Osteoblast (primary cell): ENCODE data around the gene KAT7. TPM values are rescaled to one million over a fixed set of nuclear protein-coding genes. Genes with fewer than 3 reads are reported as not detected.

Experiments
- DNase-seq: peaks from one replicate; pipeline ENCODE4 v3.0.0; 2011; ENCODE audit warnings: low spot score, mixed read lengths; ENCODE audit not compliant: insufficient read length; ENCODE audit errors: missing footprints
- H2AFZ ChIP-seq: 2 replicates; pipeline ENCODE4 v1.6.0; 2011; ENCODE audit warnings: mild to moderate bottlenecking, low read length
- H3K27ac ChIP-seq: 2 replicates; pipeline ENCODE4 v1.5.1; 2011; ENCODE audit warnings: mild to moderate bottlenecking, low read depth, low read length, moderate library complexity
- H3K27me3 ChIP-seq: 2 replicates; pipeline ENCODE4 v1.6.0; 2012; ENCODE audit warnings: mild to moderate bottlenecking, control low read depth, inconsistent platforms, low read length, moderate library complexity; ENCODE audit not compliant: insufficient read depth
- H3K36me3 ChIP-seq: 2 replicates; pipeline ENCODE4 v1.5.1; 2011; ENCODE audit warnings: mild to moderate bottlenecking, low read length, control low read depth, moderate library complexity; ENCODE audit not compliant: insufficient read depth
- H3K4me1 ChIP-seq: 2 replicates; pipeline ENCODE4 v1.5.1; 2011; ENCODE audit warnings: mild to moderate bottlenecking, low read length, control low read depth, moderate library complexity; ENCODE audit not compliant: insufficient read depth
- H3K4me2 ChIP-seq: 2 replicates; pipeline ENCODE4 v1.6.0; 2011; ENCODE audit warnings: mild to moderate bottlenecking, low read length; ENCODE audit not compliant: insufficient read depth
- H3K4me3 ChIP-seq: fragments of 200-600 bp; sonication (generic); 3 replicates; pipeline ENCODE4 v1.5.1; 2012; ENCODE audit warnings: mild to moderate bottlenecking, low read length, inconsistent platforms; ENCODE audit not compliant: insufficient read depth
- H3K79me2 ChIP-seq: 2 replicates; pipeline ENCODE4 v1.6.0; 2012; ENCODE audit warnings: mild to moderate bottlenecking, low read length, control low read depth, inconsistent platforms; ENCODE audit not compliant: insufficient read depth
- H3K9me3 ChIP-seq: 2 replicates; pipeline ENCODE4 v1.5.1; 2011; ENCODE audit warnings: low read depth, low read length, control low read depth
- H4K20me1 ChIP-seq: 2 replicates; pipeline ENCODE4 v1.6.0; 2012; ENCODE audit warnings: mild to moderate bottlenecking, low read length, control low read depth; ENCODE audit not compliant: insufficient read depth
- total RNA-seq: library from RNA; depleted of rRNA; stranded (reverse); fragments of >200 nt; gene quantifications from 2 replicates; pipeline ENCODE4 v1.2.3, GENCODE V29; 2012
- TF ChIP-seq, protein P1 (sequence below): IDR thresholded peaks from 2 replicates; pipeline ENCODE4 v1.5.1; 2011; ENCODE audit warnings: mild to moderate bottlenecking, low read depth, low read length, moderate library complexity; ENCODE audit errors: extremely low read depth

KAT7 gene
- total RNA-seq, 1 donor = 51.4 TPM

DNA sequence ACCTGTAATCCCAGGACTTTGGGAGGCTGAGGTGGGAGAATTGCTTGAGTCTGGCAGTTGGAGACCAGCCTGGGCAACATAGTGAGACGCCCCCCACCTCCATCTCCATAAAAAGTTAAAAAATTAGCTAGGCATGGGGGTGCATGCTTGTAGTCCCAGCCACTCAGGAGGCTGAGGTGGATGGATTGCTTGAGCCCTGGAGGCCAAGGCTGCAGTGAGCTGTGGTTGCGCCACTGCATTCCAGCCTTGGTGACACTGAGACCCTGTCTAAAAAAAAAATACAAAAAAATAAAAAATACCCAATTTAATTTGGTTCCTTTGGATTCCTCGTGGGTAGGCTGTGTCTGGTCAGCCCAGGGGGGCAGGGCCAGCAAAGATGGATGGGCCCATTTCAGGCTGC lies 85.4 kb downstream of the KAT7 start:
- H3K27ac ChIP-seq = no peak overlapping the region
- no peaks in the 10 kb centered on the region for H3K79me2 ChIP-seq
- no peak overlapping the region for H3K4me3 ChIP-seq
- TF ChIP-seq, protein P1, sequence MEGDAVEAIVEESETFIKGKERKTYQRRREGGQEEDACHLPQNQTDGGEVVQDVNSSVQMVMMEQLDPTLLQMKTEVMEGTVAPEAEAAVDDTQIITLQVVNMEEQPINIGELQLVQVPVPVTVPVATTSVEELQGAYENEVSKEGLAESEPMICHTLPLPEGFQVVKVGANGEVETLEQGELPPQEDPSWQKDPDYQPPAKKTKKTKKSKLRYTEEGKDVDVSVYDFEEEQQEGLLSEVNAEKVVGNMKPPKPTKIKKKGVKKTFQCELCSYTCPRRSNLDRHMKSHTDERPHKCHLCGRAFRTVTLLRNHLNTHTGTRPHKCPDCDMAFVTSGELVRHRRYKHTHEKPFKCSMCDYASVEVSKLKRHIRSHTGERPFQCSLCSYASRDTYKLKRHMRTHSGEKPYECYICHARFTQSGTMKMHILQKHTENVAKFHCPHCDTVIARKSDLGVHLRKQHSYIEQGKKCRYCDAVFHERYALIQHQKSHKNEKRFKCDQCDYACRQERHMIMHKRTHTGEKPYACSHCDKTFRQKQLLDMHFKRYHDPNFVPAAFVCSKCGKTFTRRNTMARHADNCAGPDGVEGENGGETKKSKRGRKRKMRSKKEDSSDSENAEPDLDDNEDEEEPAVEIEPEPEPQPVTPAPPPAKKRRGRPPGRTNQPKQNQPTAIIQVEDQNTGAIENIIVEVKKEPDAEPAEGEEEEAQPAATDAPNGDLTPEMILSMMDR = no peak
- no peaks in the 10 kb centered on the region for H4K20me1 ChIP-seq
- no peak overlapping the region for H2AFZ ChIP-seq
- no peaks in the 10 kb centered on the region for H3K36me3 ChIP-seq
- no peaks in the 10 kb centered on the region for H3K4me1 ChIP-seq
- H3K9me3 ChIP-seq = no peaks in the 10 kb centered on the region
- peaks cover 7% of the 10 kb centered on the region for H3K27me3 ChIP-seq
- no peak for DNase-seq
- no peak overlapping the region for H3K4me2 ChIP-seq

DNA sequence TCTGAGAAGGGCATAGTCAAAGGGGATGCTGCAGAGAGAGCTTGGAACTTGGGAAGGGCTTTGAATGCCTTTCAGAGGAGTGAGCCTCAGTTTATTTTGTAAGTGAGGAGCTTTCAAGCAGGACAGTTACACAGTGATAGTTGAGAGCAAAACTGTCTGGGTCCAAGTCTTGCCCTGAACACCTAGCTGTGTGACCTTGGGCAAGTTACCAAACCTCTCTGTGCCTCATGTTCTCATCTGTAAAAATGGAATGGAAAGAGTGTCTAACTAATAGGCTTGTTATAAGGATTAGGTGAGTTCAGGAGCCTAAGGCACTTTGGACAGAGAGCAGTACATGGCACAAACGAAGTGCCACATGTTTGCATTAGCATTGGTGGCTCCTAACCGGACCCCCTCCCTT lies 86.4 kb downstream of the KAT7 start:
- Histone ChIP-seq H3K4me2 (no peak overlapping the region), H2AFZ (no peak overlapping the region), H3K79me2 (no peaks in the 10 kb centered on the region), H3K27ac (no peak overlapping the region), H3K9me3 (no peaks in the 10 kb centered on the region), H3K27me3 (peaks cover 7% of the 10 kb centered on the region), H4K20me1 (no peaks in the 10 kb centered on the region), H3K36me3 (no peaks in the 10 kb centered on the region), H3K4me3 (no peak overlapping the region), H3K4me1 (no peaks in the 10 kb centered on the region)
- no peak for DNase-seq
- TF ChIP-seq, protein P1 = no peak

DNA sequence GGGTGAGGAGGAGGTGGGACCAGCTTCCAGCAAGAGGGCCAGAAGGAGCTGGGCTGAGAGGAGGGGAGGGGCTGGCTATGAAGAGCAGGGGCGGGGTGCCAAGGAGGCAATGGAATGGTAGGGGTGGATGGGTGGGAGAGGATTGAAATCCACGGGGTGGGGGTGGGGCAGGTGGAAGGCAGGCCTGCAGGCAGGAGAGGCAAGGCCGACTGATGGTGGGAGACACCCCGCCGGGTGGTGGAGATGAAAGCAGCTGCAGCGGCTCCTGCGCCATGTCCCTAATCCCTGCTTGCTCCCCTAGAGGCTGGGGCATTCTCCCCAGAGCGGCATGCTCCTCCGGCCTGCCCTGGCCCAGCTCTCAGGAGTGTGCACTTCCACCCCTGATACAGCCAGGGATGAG lies 87.2 kb downstream of the KAT7 start:
- no peaks in the 10 kb centered on the region for H3K9me3 ChIP-seq
- H3K79me2 ChIP-seq = no peaks in the 10 kb centered on the region
- no peak overlapping the region for H3K4me3 ChIP-seq
- no peak overlapping the region for H3K27ac ChIP-seq
- no peak overlapping the region for H3K4me2 ChIP-seq
- TF ChIP-seq, protein P1 = no peak
- peaks cover 4% of the 10 kb centered on the region for H3K27me3 ChIP-seq
- no peaks in the 10 kb centered on the region for H3K4me1 ChIP-seq
- no peaks in the 10 kb centered on the region for H3K36me3 ChIP-seq
- H4K20me1 ChIP-seq = no peaks in the 10 kb centered on the region
- no peak for DNase-seq
- no peak overlapping the region for H2AFZ ChIP-seq

DNA sequence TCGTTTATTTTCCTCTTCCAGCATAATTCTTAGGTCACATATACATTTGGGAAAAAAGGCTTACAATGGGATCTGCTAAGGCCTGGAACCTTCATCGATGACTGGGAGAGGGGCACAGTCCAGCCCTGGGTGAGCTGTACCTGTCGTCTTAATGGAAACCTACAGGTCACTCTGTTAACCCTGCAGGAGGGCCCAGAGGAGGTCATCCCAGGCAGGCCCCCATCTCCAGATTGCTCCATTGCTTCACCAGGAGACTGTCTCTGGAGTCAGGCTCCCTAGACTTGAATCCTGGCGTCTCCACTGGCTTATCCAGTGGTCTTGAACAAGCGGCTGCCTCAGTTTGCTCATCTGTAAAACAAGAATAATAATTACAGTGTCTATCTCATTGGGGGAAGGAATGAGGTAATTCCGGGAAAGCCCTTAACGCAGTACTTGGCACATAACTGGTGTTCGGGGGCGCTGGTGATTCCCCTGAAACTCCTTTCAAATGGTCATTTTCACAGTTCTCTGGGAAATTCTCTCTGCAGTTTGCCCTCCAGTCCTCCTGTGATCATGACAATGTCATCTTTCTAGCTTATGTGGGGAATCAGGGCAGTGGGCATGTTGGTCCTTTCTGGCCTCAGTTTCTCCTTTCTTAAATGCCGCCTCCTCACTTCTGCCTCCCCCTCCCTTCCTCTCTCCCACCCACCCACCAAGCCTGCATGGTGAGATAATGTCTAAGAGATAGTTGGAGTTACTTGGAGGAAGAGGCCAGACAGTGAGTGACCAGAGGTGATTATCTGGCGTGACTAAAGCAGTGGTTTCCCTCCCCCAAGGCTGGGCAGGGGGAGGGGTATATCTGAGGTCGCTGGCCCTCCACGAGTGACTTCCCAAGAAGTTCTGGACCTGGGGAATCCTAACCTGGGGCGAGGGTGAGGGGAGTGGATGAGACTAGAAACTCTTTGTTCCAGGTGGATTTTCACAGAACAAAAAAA lies 90.7 kb downstream of the KAT7 start:
- Histone ChIP-seq H3K4me2 (no peak overlapping the region), H3K4me1 (no peaks in the 10 kb centered on the region), H4K20me1 (no peaks in the 10 kb centered on the region), H3K4me3 (no peak overlapping the region), H2AFZ (no peak overlapping the region), H3K9me3 (no peaks in the 10 kb centered on the region), H3K79me2 (no peaks in the 10 kb centered on the region), H3K36me3 (no peaks in the 10 kb centered on the region), H3K27me3 (peaks cover 26% of the 10 kb centered on the region), H3K27ac (no peak overlapping the region)
- DNase-seq = no peak
- TF ChIP-seq, protein P1 = no peak
